Large intestine (tissue), 3 donors: ENCODE measurements around the gene PDIA2. TPM values are rescaled to one million over a fixed set of nuclear protein-coding genes. Genes with fewer than 3 reads are reported as not detected.
"Not testable (repeated sequence)": the region's sequence is repeated elsewhere in the genome, so short reads cannot be mapped to it uniquely, and the experiment has no call there.

Experiments
- DNase-seq, 2 donors: peaks; one replicate each; pipeline versions ENCODE4 v3.0.0 to v3.0.0-alpha.2; 2013
- H3K27ac ChIP-seq: one replicate; pipeline ENCODE4 v1.5.1; 2013; ENCODE audit warnings: low read length
- H3K27me3 ChIP-seq: 2 replicates; pipeline ENCODE4 v1.6.1; 2013; ENCODE audit warnings: low read length; ENCODE audit not compliant: control insufficient read depth, insufficient read depth
- H3K36me3 ChIP-seq: 2 replicates; pipeline ENCODE4 v1.6.1; 2013; ENCODE audit warnings: low read length; ENCODE audit not compliant: control insufficient read depth, insufficient read depth
- H3K4me1 ChIP-seq: one replicate; pipeline ENCODE4 v1.6.1; 2013; ENCODE audit warnings: low read length; ENCODE audit not compliant: control insufficient read depth, insufficient read depth
- H3K4me3 ChIP-seq: one replicate; pipeline ENCODE4 v1.5.1; 2013; ENCODE audit warnings: low read length
- H3K9me3 ChIP-seq: one replicate; pipeline ENCODE4 v1.6.1; 2013; ENCODE audit warnings: mild to moderate bottlenecking, low read depth, low read length, moderate library complexity; ENCODE audit not compliant: control insufficient read depth
- WGBS: methylation state at CpG from one replicate; pipeline ENCODE4 v1.1.5; 2013; ENCODE audit warnings: low lambda C conversion rate; ENCODE audit not compliant: insufficient coverage; 5-methylcytosine and 5-hydroxymethylcytosine counted together
- polyA plus RNA-seq: library from polyadenylated mRNA; unstranded; fragments of 120-200 nt; gene quantifications from one replicate; pipeline ENCODE4 v1.2.1, GENCODE V29; 2013

The PDIA2 gene
- polyA plus RNA-seq, 1 donor, result 1.8 TPM

- DNase-seq, result peak; percentile 73 to 88
- peaks cover 8% of the 10 kb centered on the region for H3K4me1 ChIP-seq
- H3K36me3 ChIP-seq, result peaks cover 33% of the 10 kb centered on the region
- no peak overlapping the region for H3K4me3 ChIP-seq
- H3K27ac ChIP-seq, result peak overlapping the region; percentile 54
- WGBS, result 21% methylated on average over 9 of the region's 30 CpGs
- H3K9me3 ChIP-seq, result peaks cover 3% of the 10 kb centered on the region
- no peaks in the 10 kb centered on the region for H3K27me3 ChIP-seq
These were observed 30.3 kb upstream of the PDIA2 start for GRCh38 chr16:252366-253337.

- Histone ChIP-seq H3K9me3 (peaks cover 3% of the 10 kb centered on the region), H3K36me3 (peaks cover 29% of the 10 kb centered on the region), H3K4me1 (peaks cover 8% of the 10 kb centered on the region), H3K27me3 (no peaks in the 10 kb centered on the region), H3K4me3 (no peak overlapping the region), H3K27ac (no peak overlapping the region)
- no CpG with 5 or more reads among the region's 6 CpGs for WGBS
- peak in 1 of 2 donors; percentile 27 for DNase-seq
These were observed 29.1 kb upstream of the PDIA2 start for GRCh38 chr16:253833-254232.

GRCh38 chr16:254461-254860 is 28.5 kb upstream of the PDIA2 start:
- H3K4me3 ChIP-seq, result no peak overlapping the region
- no peaks in the 10 kb centered on the region for H3K27me3 ChIP-seq
- H3K36me3 ChIP-seq, result peaks cover 32% of the 10 kb centered on the region
- 100% methylated on average over 2 of the region's 25 CpGs for WGBS
- H3K4me1 ChIP-seq, result peaks cover 8% of the 10 kb centered on the region
- H3K27ac ChIP-seq, result no peak overlapping the region
- H3K9me3 ChIP-seq, result peaks cover 3% of the 10 kb centered on the region
- DNase-seq, result no peak

GRCh38 chr16:255183-255582 is 27.8 kb upstream of the PDIA2 start:
- 100% methylated on average over 1 of the region's 6 CpGs for WGBS
- Histone ChIP-seq H3K4me1 (peaks cover 7% of the 10 kb centered on the region), H3K9me3 (peaks cover 3% of the 10 kb centered on the region), H3K27me3 (no peaks in the 10 kb centered on the region), H3K4me3 (no peak overlapping the region), H3K36me3 (peaks cover 35% of the 10 kb centered on the region), H3K27ac (no peak overlapping the region)
- no peak for DNase-seq

GRCh38 chr16:258091-258490 is 24.9 kb upstream of the PDIA2 start:
- H3K36me3 ChIP-seq, result peaks cover 60% of the 10 kb centered on the region
- H3K27ac ChIP-seq, H3K9me3 ChIP-seq, H3K4me3 ChIP-seq, DNase-seq, H3K27me3 ChIP-seq, H3K4me1 ChIP-seq: not testable (repeated sequence)
- no CpG with 5 or more reads among the region's 13 CpGs for WGBS

GRCh38 chr16:259226-259625 is 23.7 kb upstream of the PDIA2 start:
- H3K4me3 ChIP-seq, result no peak overlapping the region
- peaks cover 65% of the 10 kb centered on the region for H3K36me3 ChIP-seq
- no CpG with 5 or more reads among the region's 10 CpGs for WGBS
- H3K27ac ChIP-seq, result no peak overlapping the region
- H3K9me3 ChIP-seq, result peaks cover 3% of the 10 kb centered on the region
- H3K4me1 ChIP-seq, result no peaks in the 10 kb centered on the region
- H3K27me3 ChIP-seq, result no peaks in the 10 kb centered on the region
- DNase-seq, result no peak

GRCh38 chr16:259814-260253 is 23.1 kb upstream of the PDIA2 start:
- Histone ChIP-seq H3K4me1 (no peaks in the 10 kb centered on the region), H3K27me3 (no peaks in the 10 kb centered on the region), H3K9me3 (no peaks in the 10 kb centered on the region), H3K4me3 (no peak overlapping the region), H3K27ac (no peak overlapping the region), H3K36me3 (peaks cover 65% of the 10 kb centered on the region)
- WGBS, result no CpG with 5 or more reads among the region's 13 CpGs
- DNase-seq, result no peak

- Histone ChIP-seq H3K9me3 (no peaks in the 10 kb centered on the region), H3K27ac (no peak overlapping the region), H3K4me3 (no peak overlapping the region), H3K36me3 (peaks cover 65% of the 10 kb centered on the region), H3K27me3 (no peaks in the 10 kb centered on the region), H3K4me1 (no peaks in the 10 kb centered on the region)
- WGBS, result no CpG with 5 or more reads among the region's 19 CpGs
- no peak for DNase-seq
These were observed 22.6 kb upstream of the PDIA2 start for GRCh38 chr16:260326-260725.

GRCh38 chr16:261031-261691 is 21.8 kb upstream of the PDIA2 start:
- Histone ChIP-seq H3K27ac (no peak overlapping the region), H3K27me3 (no peaks in the 10 kb centered on the region), H3K9me3 (no peaks in the 10 kb centered on the region), H3K36me3 (peaks cover 62% of the 10 kb centered on the region), H3K4me3 (no peak overlapping the region), H3K4me1 (no peaks in the 10 kb centered on the region)
- no CpG with 5 or more reads among the region's 28 CpGs for WGBS
- no peak for DNase-seq

- DNase-seq, result no peak
- Histone ChIP-seq H3K4me1 (no peaks in the 10 kb centered on the region), H3K27me3 (no peaks in the 10 kb centered on the region), H3K27ac (no peak overlapping the region), H3K9me3 (no peaks in the 10 kb centered on the region), H3K36me3 (peaks cover 62% of the 10 kb centered on the region), H3K4me3 (no peak overlapping the region)
- WGBS, result no CpG with 5 or more reads among the region's 29 CpGs
These were observed 20.7 kb upstream of the PDIA2 start for GRCh38 chr16:262121-262745.
